SK-N-SH (cell line): ENCODE data around the gene ANKS1B. TPM values are rescaled to one million over a fixed set of nuclear protein-coding genes. Genes with fewer than 3 reads are reported as not detected.

Experiments
- CTCF ChIA-PET: fragments of 300-600, 350-600 bp; formaldehyde crosslinking; extraction: SDS; loops from one replicate; lab custom pipeline; 2021; lab: Yijun Ruan, JAX
- POLR2A ChIA-PET: fragments of 350-600 bp; sonication (Branson Sonifier 250); formaldehyde crosslinking; extraction: SDS; loops from one replicate; lab custom pipeline; 2020; ENCODE audit warnings: antibody characterized with exemption, inconsistent platforms; lab: Yijun Ruan, JAX
- DNase-seq: peaks from one replicate; pipeline ENCODE4 v3.0.0; 2012
- H2AFZ ChIP-seq: fragments of 200-600 bp; sonication (generic); 2 replicates; pipeline ENCODE4 v1.8.1; 2016; ENCODE audit warnings: antibody characterized with exemption, mild to moderate bottlenecking, low read depth
- H3F3A ChIP-seq: fragments of 200-600 bp; sonication (generic); replicated peaks from 2 replicates; pipeline ENCODE3; 2016; ENCODE audit warnings: antibody characterized with exemption, mild to moderate bottlenecking; ENCODE audit not compliant: insufficient read depth
- H3K27ac ChIP-seq, 2 experiments: fragments of 200-500 bp in 1 of 2; fragments of 200-600 bp in 1 of 2; sonication (Bioruptor generic) in 1 of 2; sonication (generic), shearing (Covaris generic) in 1 of 2; 2 replicates each; pipeline versions ENCODE4 v1.5.1 to v1.6.1; 2014 to 2016; ENCODE audit warnings: low read depth in 2 of 2, inconsistent platforms in 1 of 2, low read length in 1 of 2, mild to moderate bottlenecking in 1 of 2, mixed read lengths in 1 of 2
- H3K27me3 ChIP-seq: fragments of 200-600 bp; sonication (generic), shearing (Covaris generic); 2 replicates; pipeline ENCODE4 v1.6.1; 2016; ENCODE audit warnings: mixed run types; ENCODE audit not compliant: insufficient read depth
- H3K36me3 ChIP-seq, 2 experiments: fragments of 200-500 bp in 1 of 2; fragments of 200-600 bp in 1 of 2; sonication (Bioruptor generic) in 1 of 2; sonication (generic) in 1 of 2; replicated peaks in 1 of 2; 2 replicates each; pipeline versions ENCODE3 to v1.5.1; 2014 to 2016; ENCODE audit warnings: low read length in 1 of 2, mild to moderate bottlenecking in 1 of 2; ENCODE audit not compliant: insufficient read depth in 2 of 2, control insufficient read depth in 1 of 2
- H3K4me1 ChIP-seq, 2 experiments: fragments of 200-500 bp in 1 of 2; fragments of 200-600 bp in 1 of 2; sonication (Bioruptor generic) in 1 of 2; sonication (generic), shearing (Covaris generic) in 1 of 2; 2 replicates each; pipeline versions ENCODE4 v1.5.1 to v1.6.1; 2014 to 2016; ENCODE audit warnings: low read depth in 1 of 2, low read length in 1 of 2, mixed run types in 1 of 2; ENCODE audit not compliant: insufficient read depth in 2 of 2, control insufficient read depth in 1 of 2
- H3K4me2 ChIP-seq: fragments of 200-600 bp; sonication (generic), shearing (Covaris generic); 2 replicates; pipeline ENCODE4 v1.6.1; 2017; ENCODE audit warnings: mixed run types
- H3K4me3 ChIP-seq, 2 experiments: fragments of 200-500 bp in 1 of 2; fragments of 200-600 bp in 1 of 2; sonication (Bioruptor generic) in 1 of 2; sonication (generic), shearing (Covaris generic) in 1 of 2; 2 replicates each; pipeline versions ENCODE4 v1.5.1 to v1.8.1; 2014 to 2016; ENCODE audit warnings: low read depth in 2 of 2, inconsistent platforms in 1 of 2, low read length in 1 of 2, mild to moderate bottlenecking in 1 of 2, mixed read lengths in 1 of 2, moderate library complexity in 1 of 2
- H3K79me2 ChIP-seq: fragments of 200-600 bp; sonication (generic); 2 replicates; pipeline ENCODE4 v1.8.1; 2017; ENCODE audit warnings: mild to moderate bottlenecking; ENCODE audit not compliant: insufficient read depth
- H3K9ac ChIP-seq: fragments of 200-600 bp; sonication (generic); 2 replicates; pipeline ENCODE4 v1.6.1; 2017; ENCODE audit warnings: mixed run types
- H3K9me2 ChIP-seq: fragments of 200-600 bp; sonication (generic); 2 replicates; pipeline ENCODE4 v1.6.1; 2017; ENCODE audit warnings: mixed run types
- H3K9me3 ChIP-seq: fragments of 200-600 bp; sonication (generic); 2 replicates; pipeline ENCODE4 v1.6.1; 2017; ENCODE audit warnings: mixed run types, mild to moderate bottlenecking, moderate library complexity
- H4K20me1 ChIP-seq: fragments of 200-600 bp; sonication (generic); 2 replicates; pipeline ENCODE4 v1.6.1; 2017; ENCODE audit warnings: mild to moderate bottlenecking, mixed run types; ENCODE audit not compliant: insufficient read depth
- ELF1 ChIP-seq: IDR thresholded peaks from 2 replicates; pipeline ENCODE4 v1.4.0; 2012
- EP300 ChIP-seq, 2 experiments: IDR thresholded peaks; 2 replicates each; pipeline versions ENCODE4 v1.4.0 to v1.6.1; 2012; ENCODE audit warnings: borderline replicate concordance in 1 of 2, low read depth in 1 of 2, low read length in 1 of 2
- EZH2phosphoT487 ChIP-seq: fragments of 200-600 bp; sonication (generic); IDR thresholded peaks from 2 replicates; pipeline ENCODE4 v1.6.1; 2017; ENCODE audit warnings: low read depth, mixed run types, mild to moderate bottlenecking, antibody characterized with exemption, moderate library complexity, borderline replicate concordance
- FOSL2 ChIP-seq: IDR thresholded peaks from 2 replicates; pipeline ENCODE4 v1.4.0; 2012; ENCODE audit warnings: low read depth, mild to moderate bottlenecking, moderate library complexity, borderline replicate concordance
- FOXM1 ChIP-seq: IDR thresholded peaks from 2 replicates; pipeline ENCODE4 v1.4.0; 2012; ENCODE audit warnings: low read depth, mild to moderate bottlenecking
- GABPA ChIP-seq: IDR thresholded peaks from 2 replicates; pipeline ENCODE4 v1.4.0; 2012; ENCODE audit warnings: low read depth, mild to moderate bottlenecking
- GATA2 ChIP-seq: sonication (generic); formaldehyde crosslinking; IDR thresholded peaks from 2 replicates; pipeline ENCODE4 v1.5.0; 2020; ENCODE audit warnings: mild to moderate bottlenecking, missing genetic modification reagents
- JUND ChIP-seq: IDR thresholded peaks from 2 replicates; pipeline ENCODE4 v1.4.0; 2012
- MAX ChIP-seq: IDR thresholded peaks from 2 replicates; pipeline ENCODE4 v1.4.0; 2012; ENCODE audit warnings: low read depth
- NFIC ChIP-seq: IDR thresholded peaks from 2 replicates; pipeline ENCODE4 v1.4.0; 2012; ENCODE audit warnings: borderline replicate concordance
- RAD21 ChIP-seq: IDR thresholded peaks from 2 replicates; pipeline ENCODE4 v1.6.1; 2012; ENCODE audit warnings: mild to moderate bottlenecking, low read length
- RFX5 ChIP-seq: IDR thresholded peaks from 2 replicates; pipeline ENCODE4 v1.6.1; 2012; ENCODE audit warnings: mild to moderate bottlenecking, improper control_type of control experiment, low read length
- RXRA ChIP-seq: IDR thresholded peaks from 2 replicates; pipeline ENCODE4 v1.4.0; 2012; ENCODE audit warnings: low read depth, mild to moderate bottlenecking, borderline replicate concordance
- SIN3A ChIP-seq: IDR thresholded peaks from 2 replicates; pipeline ENCODE4 v1.6.1; 2012; ENCODE audit warnings: low read depth, mild to moderate bottlenecking, low read length, moderate library complexity, borderline replicate concordance
- TAF1 ChIP-seq: IDR thresholded peaks from 2 replicates; pipeline ENCODE4 v1.6.1; 2012; ENCODE audit warnings: low read depth, mild to moderate bottlenecking, low read length, moderate library complexity, borderline replicate concordance
- TCF12 ChIP-seq: IDR thresholded peaks from 2 replicates; pipeline ENCODE4 v1.4.0; 2012
- YY1 ChIP-seq: IDR thresholded peaks from 2 replicates; pipeline ENCODE4 v1.4.0; 2012; ENCODE audit warnings: low read depth, mild to moderate bottlenecking
- WGBS: methylation state at CpG from one replicate; pipeline ENCODE4 v1.1.6; 2017; ENCODE audit warnings: low lambda C conversion rate; 5-methylcytosine and 5-hydroxymethylcytosine counted together
- polyA plus RNA-seq, 3 experiments: library from polyadenylated mRNA; depleted of rRNA; stranded (reverse); fragments of >200 nt; gene quantifications; 2 replicates each; pipeline ENCODE4 v1.2.3, GENCODE V29; 2012
- TF ChIP-seq, protein P1 (sequence below): IDR thresholded peaks from 2 replicates; pipeline ENCODE4 v1.6.1; 2012; ENCODE audit warnings: mild to moderate bottlenecking, low read depth, low read length, moderate library complexity
- TF ChIP-seq, protein P2 (sequence below): fragments of 200-600 bp; sonication (generic); IDR thresholded peaks from 2 replicates; pipeline ENCODE4 v1.6.1; 2017; ENCODE audit warnings: antibody characterized with exemption, mild to moderate bottlenecking, moderate library complexity
- TF ChIP-seq, protein P3 (sequence below): IDR thresholded peaks from 2 replicates; pipeline ENCODE4 v1.4.0; 2012; ENCODE audit warnings: low read depth, borderline replicate concordance

ANKS1B gene
- polyA plus RNA-seq, 1 of the 3 experiments (the other 2 are of a cell fraction) = 1.8 TPM

- H3F3A ChIP-seq = no peaks in the 10 kb centered on the region
- H3K27me3 ChIP-seq = no peaks in the 10 kb centered on the region
- H4K20me1 ChIP-seq = no peaks in the 10 kb centered on the region
- TF ChIP-seq, protein P1, sequence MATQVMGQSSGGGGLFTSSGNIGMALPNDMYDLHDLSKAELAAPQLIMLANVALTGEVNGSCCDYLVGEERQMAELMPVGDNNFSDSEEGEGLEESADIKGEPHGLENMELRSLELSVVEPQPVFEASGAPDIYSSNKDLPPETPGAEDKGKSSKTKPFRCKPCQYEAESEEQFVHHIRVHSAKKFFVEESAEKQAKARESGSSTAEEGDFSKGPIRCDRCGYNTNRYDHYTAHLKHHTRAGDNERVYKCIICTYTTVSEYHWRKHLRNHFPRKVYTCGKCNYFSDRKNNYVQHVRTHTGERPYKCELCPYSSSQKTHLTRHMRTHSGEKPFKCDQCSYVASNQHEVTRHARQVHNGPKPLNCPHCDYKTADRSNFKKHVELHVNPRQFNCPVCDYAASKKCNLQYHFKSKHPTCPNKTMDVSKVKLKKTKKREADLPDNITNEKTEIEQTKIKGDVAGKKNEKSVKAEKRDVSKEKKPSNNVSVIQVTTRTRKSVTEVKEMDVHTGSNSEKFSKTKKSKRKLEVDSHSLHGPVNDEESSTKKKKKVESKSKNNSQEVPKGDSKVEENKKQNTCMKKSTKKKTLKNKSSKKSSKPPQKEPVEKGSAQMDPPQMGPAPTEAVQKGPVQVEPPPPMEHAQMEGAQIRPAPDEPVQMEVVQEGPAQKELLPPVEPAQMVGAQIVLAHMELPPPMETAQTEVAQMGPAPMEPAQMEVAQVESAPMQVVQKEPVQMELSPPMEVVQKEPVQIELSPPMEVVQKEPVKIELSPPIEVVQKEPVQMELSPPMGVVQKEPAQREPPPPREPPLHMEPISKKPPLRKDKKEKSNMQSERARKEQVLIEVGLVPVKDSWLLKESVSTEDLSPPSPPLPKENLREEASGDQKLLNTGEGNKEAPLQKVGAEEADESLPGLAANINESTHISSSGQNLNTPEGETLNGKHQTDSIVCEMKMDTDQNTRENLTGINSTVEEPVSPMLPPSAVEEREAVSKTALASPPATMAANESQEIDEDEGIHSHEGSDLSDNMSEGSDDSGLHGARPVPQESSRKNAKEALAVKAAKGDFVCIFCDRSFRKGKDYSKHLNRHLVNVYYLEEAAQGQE = no peak
- TF ChIP-seq EP300 (IDR thresholded peaks at IDR 0.05; ENCODE audit: borderline replicate concordance in 1 of 2, low read depth in 1 of 2, low read length in 1 of 2) = no peak
- TF ChIP-seq TCF12 = no peak
- no peak for TF ChIP-seq ELF1
- no peak for TF ChIP-seq MAX
- TF ChIP-seq SIN3A = no peak
- TF ChIP-seq GATA2 (CRISPR knock-in tag) = no peak
- no peak for TF ChIP-seq YY1
- TF ChIP-seq RFX5 = no peak
- TF ChIP-seq TAF1 = no peak
- no peak for TF ChIP-seq RXRA
- TF ChIP-seq JUND = no peak
- TF ChIP-seq FOXM1 = no peak
- no peak for TF ChIP-seq EZH2phosphoT487
- no peak for TF ChIP-seq RAD21
- TF ChIP-seq, protein P2, sequence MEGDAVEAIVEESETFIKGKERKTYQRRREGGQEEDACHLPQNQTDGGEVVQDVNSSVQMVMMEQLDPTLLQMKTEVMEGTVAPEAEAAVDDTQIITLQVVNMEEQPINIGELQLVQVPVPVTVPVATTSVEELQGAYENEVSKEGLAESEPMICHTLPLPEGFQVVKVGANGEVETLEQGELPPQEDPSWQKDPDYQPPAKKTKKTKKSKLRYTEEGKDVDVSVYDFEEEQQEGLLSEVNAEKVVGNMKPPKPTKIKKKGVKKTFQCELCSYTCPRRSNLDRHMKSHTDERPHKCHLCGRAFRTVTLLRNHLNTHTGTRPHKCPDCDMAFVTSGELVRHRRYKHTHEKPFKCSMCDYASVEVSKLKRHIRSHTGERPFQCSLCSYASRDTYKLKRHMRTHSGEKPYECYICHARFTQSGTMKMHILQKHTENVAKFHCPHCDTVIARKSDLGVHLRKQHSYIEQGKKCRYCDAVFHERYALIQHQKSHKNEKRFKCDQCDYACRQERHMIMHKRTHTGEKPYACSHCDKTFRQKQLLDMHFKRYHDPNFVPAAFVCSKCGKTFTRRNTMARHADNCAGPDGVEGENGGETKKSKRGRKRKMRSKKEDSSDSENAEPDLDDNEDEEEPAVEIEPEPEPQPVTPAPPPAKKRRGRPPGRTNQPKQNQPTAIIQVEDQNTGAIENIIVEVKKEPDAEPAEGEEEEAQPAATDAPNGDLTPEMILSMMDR = no peak
- TF ChIP-seq NFIC = no peak
- no peak for TF ChIP-seq FOSL2
- no peak for TF ChIP-seq GABPA
- TF ChIP-seq, protein P3, sequence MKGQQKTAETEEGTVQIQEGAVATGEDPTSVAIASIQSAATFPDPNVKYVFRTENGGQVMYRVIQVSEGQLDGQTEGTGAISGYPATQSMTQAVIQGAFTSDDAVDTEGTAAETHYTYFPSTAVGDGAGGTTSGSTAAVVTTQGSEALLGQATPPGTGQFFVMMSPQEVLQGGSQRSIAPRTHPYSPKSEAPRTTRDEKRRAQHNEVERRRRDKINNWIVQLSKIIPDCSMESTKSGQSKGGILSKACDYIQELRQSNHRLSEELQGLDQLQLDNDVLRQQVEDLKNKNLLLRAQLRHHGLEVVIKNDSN = no peak
- H3K27ac ChIP-seq = no peak overlapping the region
- POLR2A ChIA-PET = no interaction called here
- H3K4me3 ChIP-seq = no peak overlapping the region
- no peaks in the 10 kb centered on the region for H3K79me2 ChIP-seq
- H2AFZ ChIP-seq = no peak overlapping the region
- peaks cover 0 to 4% of the 10 kb centered on the region in 2 experiments for H3K36me3 ChIP-seq
- no peak for DNase-seq
- CTCF ChIA-PET = no interaction called here
- H3K4me1 ChIP-seq = no peaks in the 10 kb centered on the region
- H3K9me2 ChIP-seq = no peaks in the 10 kb centered on the region
- H3K4me2 ChIP-seq = no peak overlapping the region
- no peak overlapping the region for H3K9ac ChIP-seq
- WGBS = 92% methylated on average over 3 of the region's 3 CpGs
- no peaks in the 10 kb centered on the region for H3K9me3 ChIP-seq
These were observed 42.9 kb upstream of the ANKS1B start for GRCh38 chr12:100027671-100028070.
